Measurements from ENCODE around the gene ABCA13. TPM values are rescaled to one million over a fixed set of nuclear protein-coding genes. Genes with fewer than 3 reads are reported as not detected.

The ABCA13 gene
- total RNA-seq, 1 experiment from 2014 or later, result 0.76 TPM

DNA sequence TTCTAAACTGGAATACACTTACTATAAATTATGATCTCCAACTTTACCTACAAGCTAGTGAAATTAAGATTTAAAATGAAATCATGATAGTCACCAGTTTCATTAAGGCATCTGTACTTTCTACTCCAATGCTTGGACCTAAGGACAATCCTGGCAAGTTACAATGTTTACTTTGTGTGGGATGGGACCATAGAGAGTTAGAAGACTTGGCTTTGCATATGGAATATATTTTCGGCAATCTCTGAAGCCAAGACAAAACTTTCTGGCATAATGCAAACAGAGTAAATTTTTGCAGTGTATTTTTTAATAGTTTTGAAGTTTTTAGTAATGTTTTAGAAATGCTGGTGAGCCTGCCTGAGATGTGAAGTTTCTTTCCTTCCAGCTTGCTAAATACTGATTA, 248.9 kb downstream of the ABCA13 start:
- no TSS peak for BruUV-seq (replicated peaks)
- CTCF ChIA-PET, result no interaction called here

DNA sequence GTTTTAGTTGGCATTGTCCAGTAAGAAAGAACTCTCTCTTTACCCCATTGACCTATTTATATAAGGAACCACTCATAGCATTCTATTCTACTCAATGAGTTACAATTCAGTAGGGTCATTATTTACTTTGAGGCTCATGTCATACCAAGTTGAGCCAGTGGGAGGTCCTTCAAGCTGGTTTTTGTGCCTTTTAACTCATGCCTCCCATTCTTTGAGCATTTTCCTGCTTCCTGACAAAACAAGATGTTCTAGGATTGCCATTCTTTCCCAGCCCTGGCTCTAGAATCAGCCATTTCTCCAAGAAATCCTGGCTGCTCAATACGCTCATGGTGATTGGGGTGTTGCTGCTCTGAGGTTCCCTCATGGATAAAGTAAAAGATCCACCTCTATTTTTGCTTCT, 250.1 kb downstream of the ABCA13 start:
- ChIA-PET POLR2A (ENCODE audit: unreplicated experiment) (no interaction called here), CTCF (no interaction called here)
- no TSS peak for BruUV-seq (replicated peaks)
- Histone ChIP-seq H3K36me3 (ENCODE audit: low read depth) (no peaks in the 10 kb centered on the region), H3K9me3 (ENCODE audit: insufficient read depth, low read depth) (no peaks in the 10 kb centered on the region), H3K27ac (no peak overlapping the region), H2AFZ (no peak overlapping the region), H3K4me3 (no peak overlapping the region), H3K79me2 (ENCODE audit: low read depth) (no peaks in the 10 kb centered on the region), H3K4me2 (no peak overlapping the region), H4K20me1 (ENCODE audit: insufficient read depth) (no peaks in the 10 kb centered on the region), H3K9me2 (ENCODE audit: insufficient read depth) (no peaks in the 10 kb centered on the region), H3K27me3 (ENCODE audit: insufficient read depth, low read depth) (peaks cover 6% of the 10 kb centered on the region), H3F3A (ENCODE audit: insufficient read depth, low read depth) (no peaks in the 10 kb centered on the region), H3K4me1 (replicated peaks; ENCODE audit: insufficient read depth) (no peaks in the 10 kb centered on the region)
- TF ChIP-seq, protein P1, sequence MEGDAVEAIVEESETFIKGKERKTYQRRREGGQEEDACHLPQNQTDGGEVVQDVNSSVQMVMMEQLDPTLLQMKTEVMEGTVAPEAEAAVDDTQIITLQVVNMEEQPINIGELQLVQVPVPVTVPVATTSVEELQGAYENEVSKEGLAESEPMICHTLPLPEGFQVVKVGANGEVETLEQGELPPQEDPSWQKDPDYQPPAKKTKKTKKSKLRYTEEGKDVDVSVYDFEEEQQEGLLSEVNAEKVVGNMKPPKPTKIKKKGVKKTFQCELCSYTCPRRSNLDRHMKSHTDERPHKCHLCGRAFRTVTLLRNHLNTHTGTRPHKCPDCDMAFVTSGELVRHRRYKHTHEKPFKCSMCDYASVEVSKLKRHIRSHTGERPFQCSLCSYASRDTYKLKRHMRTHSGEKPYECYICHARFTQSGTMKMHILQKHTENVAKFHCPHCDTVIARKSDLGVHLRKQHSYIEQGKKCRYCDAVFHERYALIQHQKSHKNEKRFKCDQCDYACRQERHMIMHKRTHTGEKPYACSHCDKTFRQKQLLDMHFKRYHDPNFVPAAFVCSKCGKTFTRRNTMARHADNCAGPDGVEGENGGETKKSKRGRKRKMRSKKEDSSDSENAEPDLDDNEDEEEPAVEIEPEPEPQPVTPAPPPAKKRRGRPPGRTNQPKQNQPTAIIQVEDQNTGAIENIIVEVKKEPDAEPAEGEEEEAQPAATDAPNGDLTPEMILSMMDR (conservative IDR thresholded peaks at IDR 0.05), result no peak
- no peak for TF ChIP-seq EZH2 (IDR thresholded peaks at IDR 0.05; ENCODE audit: low read depth)
- intact Hi-C loops (cut with micrococcal nuclease; ENCODE audit: unreplicated experiment), result no loop called here
- DNase-seq, result no peak

More for the DNA sequence above, 248.9 kb downstream of the ABCA13 start:
- POLR2A ChIA-PET (ENCODE audit: unreplicated experiment), result no interaction called here
- no peak overlapping the region for H3K27ac ChIP-seq
- no peaks in the 10 kb centered on the region for H3K9me3 ChIP-seq (ENCODE audit: insufficient read depth, low read depth)
- H3K36me3 ChIP-seq (ENCODE audit: low read depth), result no peaks in the 10 kb centered on the region
- H3F3A ChIP-seq (ENCODE audit: insufficient read depth, low read depth), result no peaks in the 10 kb centered on the region
- H2AFZ ChIP-seq, result no peak overlapping the region
- no peaks in the 10 kb centered on the region for H3K9me2 ChIP-seq (ENCODE audit: insufficient read depth)
- H3K79me2 ChIP-seq (ENCODE audit: low read depth), result no peaks in the 10 kb centered on the region
- peaks cover 13% of the 10 kb centered on the region for H3K27me3 ChIP-seq (ENCODE audit: insufficient read depth, low read depth)
- TF ChIP-seq, protein P1 (conservative IDR thresholded peaks at IDR 0.05), result no peak
- TF ChIP-seq EZH2 (IDR thresholded peaks at IDR 0.05; ENCODE audit: low read depth), result no peak
- H3K4me1 ChIP-seq (replicated peaks; ENCODE audit: insufficient read depth), result no peaks in the 10 kb centered on the region
- no peak for DNase-seq
- intact Hi-C loops (cut with micrococcal nuclease; ENCODE audit: unreplicated experiment), result no loop called here
- no peaks in the 10 kb centered on the region for H4K20me1 ChIP-seq (ENCODE audit: insufficient read depth)
- H3K4me2 ChIP-seq, result no peak overlapping the region
- no peak overlapping the region for H3K4me3 ChIP-seq

DNA sequence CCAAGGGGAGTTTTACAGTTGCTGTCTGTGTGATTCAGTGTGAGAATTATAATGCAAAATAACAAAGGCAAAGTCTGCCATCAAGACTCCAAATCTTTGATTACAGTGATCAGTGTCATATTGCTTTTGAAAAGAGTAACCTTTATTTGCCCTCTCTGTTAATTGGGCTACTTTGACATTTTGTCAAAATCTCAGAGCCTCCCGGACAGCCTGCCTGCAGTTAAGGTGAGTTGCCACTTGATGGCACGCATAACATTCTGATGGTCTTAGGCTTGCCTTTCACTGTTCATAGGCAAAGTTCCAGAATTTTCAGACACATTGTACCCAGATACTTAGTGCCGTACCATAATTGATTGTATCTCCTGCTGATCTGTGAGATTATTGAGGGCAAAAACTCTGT, 253.5 kb downstream of the ABCA13 start:
- BruUV-seq (replicated peaks), result no TSS peak
- H3K4me3 ChIP-seq, result no peak overlapping the region
- H3K4me1 ChIP-seq (replicated peaks; ENCODE audit: insufficient read depth), result no peaks in the 10 kb centered on the region
- intact Hi-C loops (cut with micrococcal nuclease; ENCODE audit: unreplicated experiment), result no loop called here
- no peaks in the 10 kb centered on the region for H4K20me1 ChIP-seq (ENCODE audit: insufficient read depth)
- CTCF ChIA-PET, result no interaction called here
- no peaks in the 10 kb centered on the region for H3K9me3 ChIP-seq (ENCODE audit: insufficient read depth, low read depth)
- H3K36me3 ChIP-seq (ENCODE audit: low read depth), result no peaks in the 10 kb centered on the region
- H3F3A ChIP-seq (ENCODE audit: insufficient read depth, low read depth), result no peaks in the 10 kb centered on the region
- POLR2A ChIA-PET (ENCODE audit: unreplicated experiment), result no interaction called here
- 0 out of 2 replicates have a peak, but pooled peaks cover 3% of the 10 kb centered on the region for H3K9me2 ChIP-seq (ENCODE audit: insufficient read depth)
- H3K79me2 ChIP-seq (ENCODE audit: low read depth), result no peaks in the 10 kb centered on the region
- DNase-seq, result peak in 1 of 2 experiments; percentile 32
- H3K27me3 ChIP-seq (ENCODE audit: insufficient read depth, low read depth), result no peaks in the 10 kb centered on the region
- H2AFZ ChIP-seq, result no peak overlapping the region
- H3K4me2 ChIP-seq, result no peak overlapping the region
- no peak overlapping the region for H3K27ac ChIP-seq
- TF ChIP-seq, protein P1 (conservative IDR thresholded peaks at IDR 0.05), result peak; percentile 74
- no peak for TF ChIP-seq EZH2 (IDR thresholded peaks at IDR 0.05; ENCODE audit: low read depth)

Data from PC-9 (cell line).